ENCODE data around the gene CREB1. TPM values are rescaled to one million over a fixed set of nuclear protein-coding genes. Genes with fewer than 3 reads are reported as not detected.

The CREB1 gene
- total and polyA plus RNA-seq, 8 donors = 61.1 to 83.0 (median 70.9) TPM

GRCh38 chr2:207546822-207547221, 17.1 kb downstream of the CREB1 start:
- H3K36me3 ChIP-seq = peaks cover 0 to 5% of the 10 kb centered on the region in 2 donors
- no peak for TF ChIP-seq CTCF (IDR thresholded peaks at IDR 0.05)
- intact Hi-C loops (cut with DNase I) = no loop called here
- no peaks in the 10 kb centered on the region for H3K27me3 ChIP-seq
- H3K27ac ChIP-seq = no peak overlapping the region
- H3K4me1 ChIP-seq = peaks cover 12 to 39% of the 10 kb centered on the region in 2 donors
- no peaks in the 10 kb centered on the region for H3K9me3 ChIP-seq
- no peak overlapping the region for H3K4me3 ChIP-seq
- DNase-seq = no peak
- no peak for ATAC-seq

- ATAC-seq = no peak
- Histone ChIP-seq H3K36me3 (peaks cover 0 to 5% of the 10 kb centered on the region in 2 donors), H3K9me3 (no peaks in the 10 kb centered on the region), H3K4me1 (peaks cover 12 to 28% of the 10 kb centered on the region in 2 donors), H3K27ac (no peak overlapping the region), H3K4me3 (no peak overlapping the region), H3K27me3 (no peaks in the 10 kb centered on the region)
- TF ChIP-seq CTCF (IDR thresholded peaks at IDR 0.05) = no peak
- intact Hi-C loops (cut with DNase I) = no loop called here
- no peak for DNase-seq
Observed at GRCh38 chr2:207549145-207549544, 19.4 kb downstream of the CREB1 start.

- Histone ChIP-seq H3K4me1 (peaks cover 7 to 31% of the 10 kb centered on the region in 2 donors), H3K9me3 (no peaks in the 10 kb centered on the region), H3K36me3 (peaks cover 0 to 27% of the 10 kb centered on the region in 2 donors), H3K27me3 (no peaks in the 10 kb centered on the region), H3K27ac (no peak overlapping the region), H3K4me3 (no peak overlapping the region)
- no peak for ATAC-seq
- intact Hi-C loops (cut with DNase I) = no loop called here
- TF ChIP-seq CTCF (IDR thresholded peaks at IDR 0.05) = no peak
- no peak for DNase-seq
Observed at GRCh38 chr2:207558079-207558491, 28.3 kb downstream of the CREB1 start.

- TF ChIP-seq CTCF (IDR thresholded peaks at IDR 0.05) = no peak
- Histone ChIP-seq H3K36me3 (peaks cover 0 to 29% of the 10 kb centered on the region in 2 donors), H3K27me3 (no peaks in the 10 kb centered on the region), H3K4me1 (peaks cover 7 to 27% of the 10 kb centered on the region in 2 donors), H3K9me3 (no peaks in the 10 kb centered on the region), H3K27ac (no peak overlapping the region), H3K4me3 (no peak overlapping the region)
- ATAC-seq (no peak), DNase-seq (no peak)
- intact Hi-C loops (cut with DNase I) = no loop called here
Observed at GRCh38 chr2:207561386-207562080, 31.8 kb downstream of the CREB1 start.

GRCh38 chr2:207565736-207566500, 36.2 kb downstream of the CREB1 start:
- intact Hi-C loops (cut with DNase I) = no loop called here
- Histone ChIP-seq H3K4me1 (peaks cover 7 to 8% of the 10 kb centered on the region in 2 donors), H3K4me3 (no peak overlapping the region), H3K27ac (no peak overlapping the region), H3K27me3 (no peaks in the 10 kb centered on the region), H3K9me3 (no peaks in the 10 kb centered on the region), H3K36me3 (peaks cover 0 to 46% of the 10 kb centered on the region in 2 donors)
- peak in 1 of 4 donors; percentile 37 for DNase-seq
- peak; percentile 24 for ATAC-seq
- no peak for TF ChIP-seq CTCF (IDR thresholded peaks at IDR 0.05)
